Peyer's patch (tissue), 4 donors: ENCODE data around the gene TMEM175.

Experiments
- CTCF ChIP-seq, 6 experiments: fragments of 450-650 bp in 4 of 6; fragments of 200-600 bp in 2 of 6; sonication (generic) in 1 of 6; IDR thresholded peaks; one replicate each; pipeline ENCODE4 v1.5.1; 2017 to 2019; ENCODE audit warnings: antibody characterized with exemption in 6 of 6, mild to moderate bottlenecking in 3 of 6, moderate library complexity in 1 of 6
- POLR2A ChIP-seq, 2 donors: fragments of 450-650 bp; IDR thresholded peaks; one replicate each; pipeline ENCODE4 v1.5.1; 2017; ENCODE audit warnings: antibody characterized with exemption in 2 of 2, mild to moderate bottlenecking in 2 of 2, moderate library complexity in 2 of 2

- no peak for TF ChIP-seq CTCF (IDR thresholded peaks at IDR 0.05)
- no peak for TF ChIP-seq POLR2A (IDR thresholded peaks at IDR 0.05)
Measured at GRCh38 chr4:998096-998691, 65.9 kb downstream of the TMEM175 start.
